Stimulated activated CD8-positive, alpha-beta memory T cell treated with anti-CD3 and anti-CD28 coated beads, Interleukin-12 subunit alpha, Interleukin-12 subunit beta, amount 100 ng/mL, for 24 hours (primary cell): Measurements from ENCODE around the gene HK1.
"Not testable (repeated sequence)": the region's sequence is repeated elsewhere in the genome, so short reads cannot be mapped to it uniquely, and the experiment has no call there.

ENCODE experiments used
- DNase-seq: peaks from one replicate; pipeline ENCODE4 v3.0.0-alpha.2; 2020; ENCODE audit errors: extremely low read depth

HK1 gene

GRCh38 chr10:69328380-69328735 lies 50.1 kb downstream of the HK1 start:
- no peak for DNase-seq

DNA sequence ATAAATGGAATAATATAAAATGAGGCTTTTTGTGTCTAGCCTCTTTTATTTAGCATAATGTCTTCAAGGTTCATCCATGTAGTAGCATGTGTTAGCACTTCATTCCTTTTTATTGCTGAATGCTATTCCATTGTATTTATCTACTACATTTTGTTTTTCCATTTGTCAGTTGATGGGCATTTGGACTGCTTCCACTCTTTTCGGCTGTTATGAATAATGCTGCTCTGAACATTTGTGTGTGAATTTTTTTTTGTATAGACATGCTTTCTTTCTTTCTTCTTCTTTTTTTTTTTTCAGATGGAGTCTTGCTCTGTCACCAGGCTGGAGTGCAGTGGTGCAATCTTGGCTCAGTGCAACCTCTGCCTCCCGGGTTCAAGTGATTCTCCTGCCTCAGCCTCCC lies 50.6 kb downstream of the HK1 start:
- DNase-seq = not testable (repeated sequence)

DNA sequence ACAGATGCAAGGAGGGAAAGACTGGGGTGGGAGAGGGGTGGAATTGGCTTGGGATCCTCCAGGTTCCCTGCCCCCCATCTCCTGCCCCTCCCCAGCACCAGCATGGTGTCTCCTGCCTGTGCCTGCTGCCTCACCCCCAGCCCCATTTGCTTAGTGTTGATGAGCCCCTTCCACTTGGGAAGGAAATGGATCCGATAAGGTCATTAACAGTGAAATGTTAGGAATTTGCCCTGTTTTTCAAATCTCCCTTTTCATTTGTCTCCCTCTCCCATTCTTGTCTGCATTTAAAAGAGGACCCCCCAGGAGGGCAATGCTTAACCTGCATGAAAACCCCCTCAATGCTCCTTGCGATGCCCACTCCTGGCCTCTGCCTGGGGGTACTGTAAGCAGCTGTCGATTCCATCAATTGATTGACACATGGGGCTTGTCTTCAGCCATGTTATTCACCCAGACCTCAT lies 51.5 kb downstream of the HK1 start:
- DNase-seq = no peak

- no peak for DNase-seq
Observed at GRCh38 chr10:69331161-69331560, 52.9 kb downstream of the HK1 start.

GRCh38 chr10:69332278-69333010 lies 54.1 kb downstream of the HK1 start:
- DNase-seq = no peak

DNA sequence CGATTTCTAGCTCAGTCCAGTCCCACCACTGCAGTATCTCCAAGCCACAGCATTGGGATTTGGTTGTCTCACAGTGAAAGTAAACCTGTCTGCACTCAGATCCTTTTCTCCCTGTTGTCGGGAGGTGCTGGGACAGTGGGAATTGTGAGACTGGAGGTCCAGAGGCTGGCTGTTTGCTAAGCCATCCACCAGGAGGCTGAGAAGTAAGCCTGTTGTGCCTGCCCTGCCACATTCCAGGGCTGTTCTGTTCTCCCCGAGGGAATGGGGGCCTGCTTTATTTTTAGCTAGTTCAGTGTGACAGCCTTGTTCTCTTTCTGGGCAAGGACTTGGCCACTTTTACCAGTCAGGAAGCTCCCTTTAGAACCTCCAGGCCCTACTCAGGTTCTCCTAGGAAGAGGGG lies 54.9 kb downstream of the HK1 start:
- no peak for DNase-seq

GRCh38 chr10:69333865-69334301 lies 55.6 kb downstream of the HK1 start:
- not testable (repeated sequence) for DNase-seq

DNA sequence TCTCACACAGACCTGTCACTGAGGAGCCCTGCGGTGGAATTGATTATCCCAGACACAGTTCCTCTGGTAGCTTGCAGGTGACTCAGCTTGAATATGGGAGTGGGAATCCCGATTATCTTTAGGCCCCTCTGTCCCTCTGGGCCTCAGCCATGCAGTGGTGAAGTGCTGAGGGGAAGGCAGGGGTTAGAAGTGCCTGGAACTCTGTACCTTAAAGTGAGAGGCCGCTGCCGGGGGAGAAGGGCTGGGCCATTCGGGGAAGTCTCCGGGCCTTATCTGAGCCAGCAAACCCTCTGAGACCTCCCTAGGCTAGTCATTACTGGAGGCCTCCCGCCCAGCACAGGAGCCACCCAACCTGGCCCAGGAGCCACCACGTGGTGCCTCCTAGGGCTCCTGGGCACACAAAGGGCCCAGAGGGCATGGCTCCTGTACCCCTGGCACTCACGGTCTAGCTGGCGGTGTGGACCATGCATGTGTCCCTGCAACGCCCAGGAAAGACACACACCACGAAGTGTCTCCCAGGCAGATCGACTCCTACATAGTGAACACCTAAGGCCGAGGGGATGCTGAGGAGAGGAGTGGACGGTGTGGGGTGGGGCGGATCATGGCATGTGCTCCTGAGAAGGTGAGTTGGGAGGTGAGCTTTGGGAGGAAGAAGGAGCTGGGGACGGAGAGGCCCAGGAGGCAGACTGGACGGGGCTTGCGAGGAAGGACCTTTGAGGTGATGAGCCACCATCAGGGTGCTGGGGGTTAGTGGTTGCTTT lies 56.2 kb downstream of the HK1 start:
- DNase-seq = no peak

- no peak for DNase-seq
Observed at GRCh38 chr10:69335063-69335587, 56.8 kb downstream of the HK1 start.

DNA sequence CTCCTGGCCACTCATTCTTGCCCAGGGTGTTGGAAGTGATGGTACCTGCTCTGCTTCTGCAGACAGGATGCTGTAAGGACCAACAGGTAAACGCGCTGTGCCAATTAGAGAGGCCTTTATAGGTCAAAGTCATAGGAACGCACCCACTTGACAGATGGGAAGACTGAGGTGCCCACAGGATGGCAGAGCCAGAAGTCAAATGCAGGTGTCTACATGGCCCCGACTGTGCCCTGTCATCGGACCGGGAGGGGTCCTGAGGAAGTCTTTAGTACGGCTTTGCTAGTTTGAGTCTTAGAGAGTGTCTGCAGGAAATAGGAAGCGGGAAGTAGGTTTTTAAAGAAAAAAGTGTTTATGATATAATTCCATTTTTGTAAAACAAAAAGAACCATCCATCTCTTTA lies 57.3 kb downstream of the HK1 start:
- DNase-seq = no peak

- no peak for DNase-seq
Observed at GRCh38 chr10:69336952-69337295, 58.6 kb downstream of the HK1 start.

DNA sequence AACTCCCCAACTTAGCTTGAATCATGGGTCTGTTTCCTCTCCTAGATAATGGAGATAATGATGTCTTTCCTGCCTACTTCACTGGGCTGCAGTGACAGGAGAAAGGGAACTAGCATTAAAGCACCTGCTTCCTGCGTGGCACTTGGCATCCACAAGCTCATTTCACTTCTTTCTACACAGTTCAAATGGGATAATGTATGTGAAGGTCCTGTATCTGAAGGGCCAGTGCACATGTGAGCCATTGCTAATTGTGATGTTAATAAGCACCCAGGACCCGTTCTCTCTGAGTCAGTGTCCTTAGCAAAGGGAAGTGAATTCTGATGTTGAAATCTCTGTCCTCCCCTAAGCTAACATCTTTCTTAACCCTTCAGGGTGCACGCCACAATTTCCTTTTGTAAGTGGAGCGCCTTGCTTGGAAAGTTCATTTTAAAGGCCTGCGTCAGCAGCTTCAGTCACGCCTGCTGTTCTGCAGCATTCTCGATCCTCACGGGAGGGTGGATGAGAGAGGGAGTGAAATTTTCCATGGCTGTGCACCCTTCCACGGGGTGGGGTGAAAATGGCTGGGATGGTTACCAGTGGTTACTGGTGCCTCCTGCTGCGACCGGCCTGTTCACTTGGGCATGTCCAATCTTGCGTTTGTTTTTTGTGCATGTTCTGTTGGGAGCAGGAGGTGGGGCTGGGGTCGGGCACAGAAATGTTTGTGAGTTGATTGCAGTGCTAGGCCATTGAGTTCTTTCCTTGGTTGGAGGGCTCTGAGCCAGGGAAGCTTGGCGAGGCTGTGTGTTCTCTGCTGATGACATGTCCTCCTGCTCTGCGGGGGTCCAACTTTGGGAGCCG lies 59.2 kb downstream of the HK1 start:
- DNase-seq = no peak

- DNase-seq = no peak
Observed at GRCh38 chr10:69338133-69338456, 59.8 kb downstream of the HK1 start.

- no peak for DNase-seq
Observed at GRCh38 chr10:69338547-69339450, 60.5 kb downstream of the HK1 start.

- no peak for DNase-seq
Observed at GRCh38 chr10:69340695-69341094, 62.4 kb downstream of the HK1 start.

- DNase-seq = no peak
Observed at GRCh38 chr10:69343905-69344304, 65.6 kb downstream of the HK1 start.

- no peak for DNase-seq
Observed at GRCh38 chr10:69344591-69345252, 66.4 kb downstream of the HK1 start.

GRCh38 chr10:69345402-69345801 lies 67.1 kb downstream of the HK1 start:
- DNase-seq = no peak

GRCh38 chr10:69345890-69346474 lies 67.7 kb downstream of the HK1 start:
- DNase-seq = no peak

DNA sequence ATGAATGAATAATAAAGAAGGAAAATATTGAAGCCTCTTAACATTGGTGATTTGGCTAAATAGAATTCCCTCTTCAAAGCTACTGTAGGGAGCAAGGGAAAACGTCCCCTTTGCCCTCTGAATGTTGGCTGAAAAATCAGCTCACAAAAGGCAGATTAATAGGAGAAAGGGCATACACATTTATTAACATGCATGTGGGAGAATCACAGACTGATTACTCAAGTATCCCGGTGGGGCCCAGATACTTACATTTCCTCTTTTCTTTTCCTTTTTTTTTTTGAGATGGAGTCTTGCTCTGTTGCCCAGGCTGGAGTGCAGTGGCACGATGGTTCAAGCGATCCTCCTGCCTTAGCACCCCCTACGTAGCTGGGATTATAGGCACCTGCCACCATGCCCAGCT lies 68.5 kb downstream of the HK1 start:
- DNase-seq = no peak
